ENCODE results near the gene TBC1D2.

Gene TBC1D2

GRCh38 chr9:98159301-98159700, 96.1 kb downstream of the TBC1D2 start:
- in situ Hi-C loops (cut with HindIII; ENCODE audit: low pct_ligation_motif_present, low pct_unique_long_range_greater_than_20kb, low sequenced_read_pairs): no loop called here
- DNase-seq: no peak

- no peak for DNase-seq
- in situ Hi-C loops (cut with HindIII; ENCODE audit: low pct_ligation_motif_present, low pct_unique_long_range_greater_than_20kb, low sequenced_read_pairs): no loop called here
Measured at GRCh38 chr9:98158071-98158831, 97.2 kb downstream of the TBC1D2 start.

GRCh38 chr9:98157372-98157771, 98.1 kb downstream of the TBC1D2 start:
- in situ Hi-C loops (cut with HindIII; ENCODE audit: low pct_ligation_motif_present, low pct_unique_long_range_greater_than_20kb, low sequenced_read_pairs): no loop called here
- DNase-seq: no peak

GRCh38 chr9:98154678-98155077, 100.8 kb downstream of the TBC1D2 start:
- DNase-seq: no peak
- in situ Hi-C loops (cut with HindIII; ENCODE audit: low pct_ligation_motif_present, low pct_unique_long_range_greater_than_20kb, low sequenced_read_pairs): no loop called here

GRCh38 chr9:98152526-98152925, 102.9 kb downstream of the TBC1D2 start:
- in situ Hi-C loops (cut with HindIII; ENCODE audit: low pct_ligation_motif_present, low pct_unique_long_range_greater_than_20kb, low sequenced_read_pairs): no loop called here
- DNase-seq: no peak

GRCh38 chr9:98150721-98151120, 104.7 kb downstream of the TBC1D2 start:
- no peak for DNase-seq
- in situ Hi-C loops (cut with HindIII; ENCODE audit: low pct_ligation_motif_present, low pct_unique_long_range_greater_than_20kb, low sequenced_read_pairs): no loop called here

GRCh38 chr9:98150164-98150563, 105.3 kb downstream of the TBC1D2 start:
- no peak for DNase-seq
- in situ Hi-C loops (cut with HindIII; ENCODE audit: low pct_ligation_motif_present, low pct_unique_long_range_greater_than_20kb, low sequenced_read_pairs): no loop called here

GRCh38 chr9:98149422-98149821, 106.0 kb downstream of the TBC1D2 start:
- in situ Hi-C loops (cut with HindIII; ENCODE audit: low pct_ligation_motif_present, low pct_unique_long_range_greater_than_20kb, low sequenced_read_pairs): no loop called here
- DNase-seq: no peak
